NCI-H1417 treated with DMSO at 0.1 percent for 48 hours (cell line): ENCODE data around the gene SUDS3.
"Not testable (repeated sequence)": the region's sequence is repeated elsewhere in the genome, so short reads cannot be mapped to it uniquely, and the experiment has no call there.

ENCODE experiments used
- DNase-seq: peaks from one replicate; lab custom pipeline; 2025; lab: John Stamatoyannopoulos, UW

SUDS3 gene

DNA sequence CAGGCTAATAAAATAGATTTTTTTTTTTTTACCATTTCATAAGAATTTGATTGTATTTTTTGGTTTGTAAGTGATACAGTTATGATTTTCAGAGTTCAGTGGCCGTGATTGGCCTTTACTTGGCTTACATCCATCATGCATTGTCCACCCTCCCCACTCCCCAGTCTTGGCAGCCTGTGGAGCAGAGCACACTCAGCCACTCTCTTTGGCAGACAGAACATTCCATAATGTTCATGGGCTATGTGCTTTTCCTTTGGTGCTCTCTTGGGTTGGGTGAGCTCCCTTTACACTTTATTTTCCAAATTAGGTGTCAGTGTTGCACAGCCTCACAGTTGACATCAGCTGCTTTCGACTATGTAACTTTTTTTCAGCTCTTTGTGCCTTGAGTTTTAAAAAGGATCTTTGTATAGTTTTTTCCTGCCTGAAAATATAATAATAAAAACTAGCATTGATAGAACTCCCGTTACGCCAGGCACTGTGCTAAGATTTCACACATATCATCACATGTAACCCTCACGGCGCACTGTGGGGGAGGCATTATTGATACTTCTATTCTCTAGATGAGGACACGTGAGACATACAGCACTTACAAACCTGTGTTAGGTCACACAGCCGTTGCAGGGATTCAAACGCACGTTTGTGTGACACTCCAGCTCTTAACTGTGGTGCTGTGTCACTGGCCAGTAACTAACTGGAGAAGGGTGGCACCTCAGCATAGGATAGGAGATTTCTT lies 21.5 kb downstream of the SUDS3 start:
- DNase-seq, result no peak

GRCh38 chr12:118398524-118398923 lies 22.2 kb downstream of the SUDS3 start:
- no peak for DNase-seq

GRCh38 chr12:118398940-118399339 lies 22.6 kb downstream of the SUDS3 start:
- DNase-seq, result no peak

GRCh38 chr12:118402251-118402650 lies 25.9 kb downstream of the SUDS3 start:
- no peak for DNase-seq

GRCh38 chr12:118404876-118405521 lies 28.6 kb downstream of the SUDS3 start:
- DNase-seq, result no peak

- not testable (repeated sequence) for DNase-seq
These were observed 31.9 kb downstream of the SUDS3 start for GRCh38 chr12:118408241-118408640.

- DNase-seq, result no peak
These were observed 33.5 kb downstream of the SUDS3 start for GRCh38 chr12:118409834-118410233.

- DNase-seq, result no peak
These were observed 41.6 kb downstream of the SUDS3 start for GRCh38 chr12:118417942-118418341.

- no peak for DNase-seq
These were observed 42.2 kb downstream of the SUDS3 start for GRCh38 chr12:118418385-118419057.

GRCh38 chr12:118420673-118421072 lies 44.3 kb downstream of the SUDS3 start:
- no peak for DNase-seq

DNA sequence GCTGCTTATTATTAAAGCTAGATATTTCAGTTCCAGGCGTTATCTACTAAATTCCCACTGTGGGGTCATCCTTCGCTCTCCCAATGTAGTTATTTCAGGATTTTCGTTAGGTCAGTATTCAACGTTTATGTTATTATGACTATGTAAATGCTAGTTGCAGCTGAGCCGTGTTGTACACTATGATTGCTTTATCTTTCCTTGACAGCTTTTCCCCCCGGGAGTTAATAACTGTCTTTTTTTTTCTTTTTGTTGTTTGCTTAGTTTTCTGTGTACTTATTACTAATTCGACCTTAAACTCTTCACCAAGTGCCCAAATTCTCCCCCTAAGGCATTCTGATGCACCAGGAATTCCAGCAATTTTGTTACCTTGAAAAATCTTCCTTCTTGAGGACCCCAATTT lies 48.5 kb downstream of the SUDS3 start:
- no peak for DNase-seq

DNA sequence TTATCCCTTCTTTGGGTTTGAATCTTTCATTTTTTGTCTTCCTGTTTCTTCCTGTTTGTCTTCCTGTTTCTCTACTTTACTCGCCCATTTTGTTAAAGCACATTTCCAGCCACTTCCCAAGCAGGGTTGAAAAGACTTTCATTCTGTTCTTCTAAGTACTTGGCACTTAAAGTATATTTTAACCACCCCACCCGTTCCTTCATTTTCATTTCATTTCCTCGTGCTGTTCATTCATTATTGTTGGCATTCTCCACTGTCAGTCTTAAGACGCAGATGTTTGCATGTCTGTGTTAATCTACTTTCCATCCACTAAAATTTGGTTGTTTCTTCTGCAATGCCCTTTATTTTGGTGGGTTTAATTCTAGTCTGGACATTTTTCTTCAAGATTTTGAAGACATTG lies 49.0 kb downstream of the SUDS3 start:
- DNase-seq, result no peak

DNA sequence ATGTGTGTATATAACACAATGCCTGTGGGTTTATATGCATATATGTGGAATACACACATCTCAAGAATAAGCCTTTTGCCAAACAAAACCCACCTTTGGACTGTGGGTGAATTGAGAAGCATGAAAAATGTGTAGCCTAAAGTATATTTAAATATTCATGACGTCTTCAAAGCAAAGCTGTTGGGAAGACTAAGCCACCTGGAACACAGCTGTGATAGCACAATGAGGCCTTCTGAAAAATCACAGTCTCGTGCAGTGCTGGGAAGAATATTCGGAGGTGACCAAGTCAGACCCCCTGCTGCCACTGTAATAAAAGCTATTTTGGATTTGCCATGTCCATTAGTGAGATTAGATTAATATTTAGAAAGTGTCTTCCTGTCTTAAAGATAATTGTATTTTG lies 51.5 kb downstream of the SUDS3 start:
- DNase-seq, result no peak

GRCh38 chr12:118428643-118429042 lies 52.3 kb downstream of the SUDS3 start:
- DNase-seq, result no peak

GRCh38 chr12:118429688-118430383 lies 53.5 kb downstream of the SUDS3 start:
- no peak for DNase-seq

- no peak for DNase-seq
These were observed 54.2 kb downstream of the SUDS3 start for GRCh38 chr12:118430516-118430915.

GRCh38 chr12:118432812-118433545 lies 56.6 kb downstream of the SUDS3 start:
- no peak for DNase-seq

DNA sequence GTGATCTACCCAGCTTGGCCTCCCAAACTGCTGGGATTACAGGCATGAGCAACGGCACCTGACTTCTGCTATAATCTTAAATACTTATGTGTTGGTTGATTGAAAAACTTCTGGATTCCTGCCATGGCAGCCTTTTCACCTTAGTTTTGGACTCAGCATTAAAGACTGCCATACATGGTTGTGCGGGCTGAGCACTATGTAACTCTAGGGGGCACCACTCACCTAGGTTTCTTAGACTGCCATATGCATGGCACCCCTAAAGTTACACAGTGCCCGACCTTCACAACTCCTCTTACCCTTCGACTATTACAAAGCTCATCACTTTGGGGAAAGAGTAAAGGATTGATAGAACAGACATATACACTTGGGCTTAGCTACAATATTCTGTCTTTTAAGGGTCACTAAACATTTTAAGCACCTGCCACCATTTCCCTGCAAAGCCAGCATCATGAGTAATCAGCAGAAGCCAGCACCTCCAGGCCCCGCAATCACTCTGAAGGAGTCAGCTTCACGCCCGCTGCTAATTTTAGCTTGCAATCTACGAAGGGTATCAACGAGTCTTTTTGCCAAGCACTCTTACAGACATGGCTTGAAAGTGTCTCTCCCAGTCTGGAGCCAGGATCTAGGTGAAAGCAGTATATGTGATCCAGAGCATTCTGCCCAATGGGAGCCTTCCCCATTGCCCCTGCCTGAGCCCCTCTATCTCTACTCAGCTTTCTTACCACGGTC lies 59.8 kb downstream of the SUDS3 start:
- no peak for DNase-seq

- DNase-seq, result no peak
These were observed 60.6 kb downstream of the SUDS3 start for GRCh38 chr12:118436986-118437385.

GRCh38 chr12:118439068-118439467 lies 62.7 kb downstream of the SUDS3 start:
- no peak for DNase-seq

GRCh38 chr12:118446247-118446646 lies 69.9 kb downstream of the SUDS3 start:
- no peak for DNase-seq
